ENCODE measurements around the gene DMD. TPM values are rescaled to one million over a fixed set of nuclear protein-coding genes. Genes with fewer than 3 reads are reported as not detected.

The DMD gene
- total and polyA plus RNA-seq, 2 donors (not counting 1 experiment from before 2014, with no cell fraction given), result 2.0 to 51.8 TPM

DNA sequence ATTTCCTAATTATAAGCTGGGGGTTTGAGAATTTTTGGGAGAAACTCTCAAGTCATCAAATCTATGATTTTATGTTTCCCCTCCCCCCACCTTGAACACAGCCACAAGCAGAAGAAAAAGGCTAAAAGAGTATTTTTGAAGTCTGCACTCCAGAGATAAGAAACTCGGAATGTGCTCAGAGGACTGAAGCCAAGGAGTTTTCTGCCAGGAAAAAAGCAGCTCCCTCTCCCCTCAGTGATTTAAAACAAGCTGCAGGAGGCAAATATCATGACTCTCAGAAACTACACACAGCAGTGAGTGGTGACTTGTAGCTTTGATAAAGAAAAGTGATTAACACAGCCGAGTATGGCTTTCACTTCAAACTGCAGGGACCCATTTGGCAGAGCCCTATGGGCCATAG lies 1339.3 kb downstream of the DMD start:
- no peaks in the 10 kb centered on the region for H3K4me1 Mint-ChIP-seq

DNA sequence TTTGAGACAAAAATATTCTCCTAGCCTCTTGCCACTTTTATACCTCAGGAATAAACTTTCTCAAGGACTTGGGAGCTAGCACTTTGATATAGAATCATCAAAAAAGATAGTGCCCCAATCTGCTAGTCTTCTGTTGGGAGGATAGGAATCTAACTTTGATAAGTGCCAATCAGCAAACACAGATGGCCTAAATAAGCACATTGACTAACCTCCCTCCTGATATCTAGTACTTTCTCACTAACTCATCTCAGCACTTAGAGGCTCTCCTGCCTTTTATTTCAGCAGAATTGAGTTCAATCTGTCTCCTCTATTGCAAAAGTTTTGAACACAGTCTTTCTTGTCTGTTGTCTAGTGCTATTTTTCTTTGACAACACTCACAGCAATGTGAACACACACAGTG lies 1341.1 kb downstream of the DMD start:
- Histone ChIP-seq H3K27me3 (replicated peaks in 1 of 4; ENCODE audit: control extremely low read depth in 1 of 4, control insufficient read depth in 3 of 4, insufficient read depth in 4 of 4, low read length in 3 of 4) (no peaks in the 10 kb centered on the region), H4K20me1 (ENCODE audit: control insufficient read depth, insufficient read depth, low read length, poor library complexity, severe bottlenecking) (no peaks in the 10 kb centered on the region), H3K36me3 (replicated peaks in 1 of 2; ENCODE audit: control extremely low read depth in 1 of 2, control insufficient read depth in 1 of 2, extremely low read depth in 1 of 2, insufficient read depth in 2 of 2, low read length in 1 of 2) (no peaks in the 10 kb centered on the region), H3K4me1 (ENCODE audit: control insufficient read depth in 2 of 2, insufficient read depth in 2 of 2, low read length in 2 of 2) (no peaks in the 10 kb centered on the region), H3K4me3 (ENCODE audit: control extremely low read depth in 1 of 5, extremely low read depth in 1 of 5, insufficient read depth in 1 of 5, low read depth in 2 of 5, low read length in 4 of 5) (no peak overlapping the region), H2AFZ (ENCODE audit: insufficient read depth, low read depth, low read length, poor library complexity, severe bottlenecking) (no peak overlapping the region), H3K79me2 (ENCODE audit: control insufficient read depth, insufficient read depth, low read length) (no peaks in the 10 kb centered on the region), H3K27ac (ENCODE audit: low read length in 2 of 2) (no peak overlapping the region), H3K9me3 (ENCODE audit: control extremely low read depth in 1 of 3, control insufficient read depth in 2 of 3, insufficient read depth in 1 of 3, low read length in 2 of 3) (no peaks in the 10 kb centered on the region), H3K9ac (ENCODE audit: low read length) (no peak overlapping the region), H3K4me2 (replicated peaks; ENCODE audit: low read depth, low read length, poor library complexity, severe bottlenecking) (no peak overlapping the region)
- DNase-seq, result no peak
- Mint-ChIP-seq H3K9me3 (ENCODE audit: insufficient read depth) (peaks cover 2% of the 10 kb centered on the region), H3K27me3 (no peaks in the 10 kb centered on the region), H3K27ac (no peak overlapping the region), H3K4me1 (no peaks in the 10 kb centered on the region), H3K4me3 (no peak overlapping the region)
- no peak for TF ChIP-seq EZH2 (IDR thresholded peaks at IDR 0.05; ENCODE audit: borderline replicate concordance, insufficient read depth, low read depth, low read length, poor library complexity, severe bottlenecking)
- TF ChIP-seq, protein P1, sequence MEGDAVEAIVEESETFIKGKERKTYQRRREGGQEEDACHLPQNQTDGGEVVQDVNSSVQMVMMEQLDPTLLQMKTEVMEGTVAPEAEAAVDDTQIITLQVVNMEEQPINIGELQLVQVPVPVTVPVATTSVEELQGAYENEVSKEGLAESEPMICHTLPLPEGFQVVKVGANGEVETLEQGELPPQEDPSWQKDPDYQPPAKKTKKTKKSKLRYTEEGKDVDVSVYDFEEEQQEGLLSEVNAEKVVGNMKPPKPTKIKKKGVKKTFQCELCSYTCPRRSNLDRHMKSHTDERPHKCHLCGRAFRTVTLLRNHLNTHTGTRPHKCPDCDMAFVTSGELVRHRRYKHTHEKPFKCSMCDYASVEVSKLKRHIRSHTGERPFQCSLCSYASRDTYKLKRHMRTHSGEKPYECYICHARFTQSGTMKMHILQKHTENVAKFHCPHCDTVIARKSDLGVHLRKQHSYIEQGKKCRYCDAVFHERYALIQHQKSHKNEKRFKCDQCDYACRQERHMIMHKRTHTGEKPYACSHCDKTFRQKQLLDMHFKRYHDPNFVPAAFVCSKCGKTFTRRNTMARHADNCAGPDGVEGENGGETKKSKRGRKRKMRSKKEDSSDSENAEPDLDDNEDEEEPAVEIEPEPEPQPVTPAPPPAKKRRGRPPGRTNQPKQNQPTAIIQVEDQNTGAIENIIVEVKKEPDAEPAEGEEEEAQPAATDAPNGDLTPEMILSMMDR (IDR thresholded peaks at IDR 0.05), result no peak
- intact Hi-C loops (cut with micrococcal nuclease), result no loop called here
- CTCF ChIA-PET, result no interaction called here
- POLR2A ChIA-PET, result no interaction called here
- ATAC-seq (ENCODE audit: low read depth), result no peak

More for the DNA sequence above, 1339.3 kb downstream of the DMD start:
- Mint-ChIP-seq H3K4me3 (no peak overlapping the region), H3K27me3 (no peaks in the 10 kb centered on the region), H3K27ac (no peak overlapping the region), H3K9me3 (ENCODE audit: insufficient read depth) (peaks cover 2% of the 10 kb centered on the region)
- no peak for DNase-seq
- ChIA-PET CTCF (no interaction called here), POLR2A (no interaction called here)
- intact Hi-C loops (cut with micrococcal nuclease), result no loop called here
- H3K79me2 ChIP-seq (ENCODE audit: control insufficient read depth, insufficient read depth, low read length), result no peaks in the 10 kb centered on the region
- H3K27ac ChIP-seq (ENCODE audit: low read length in 2 of 2), result no peak overlapping the region
- ATAC-seq (ENCODE audit: low read depth), result no peak
- H2AFZ ChIP-seq (ENCODE audit: insufficient read depth, low read depth, low read length, poor library complexity, severe bottlenecking), result no peak overlapping the region
- no CpG with 5 or more reads among the region's 2 CpGs for WGBS (ENCODE audit: insufficient coverage)
- no peak overlapping the region for H3K4me3 ChIP-seq (ENCODE audit: control extremely low read depth in 1 of 5, extremely low read depth in 1 of 5, insufficient read depth in 1 of 5, low read depth in 2 of 5, low read length in 4 of 5)
- no peaks in the 10 kb centered on the region for H3K4me1 ChIP-seq (ENCODE audit: control insufficient read depth in 2 of 2, insufficient read depth in 2 of 2, low read length in 2 of 2)
- no peaks in the 10 kb centered on the region for H4K20me1 ChIP-seq (ENCODE audit: control insufficient read depth, insufficient read depth, low read length, poor library complexity, severe bottlenecking)
- TF ChIP-seq, protein P1 (IDR thresholded peaks at IDR 0.05), result no peak
- no peak for TF ChIP-seq EZH2 (IDR thresholded peaks at IDR 0.05; ENCODE audit: borderline replicate concordance, insufficient read depth, low read depth, low read length, poor library complexity, severe bottlenecking)
- H3K27me3 ChIP-seq (replicated peaks in 1 of 4; ENCODE audit: control extremely low read depth in 1 of 4, control insufficient read depth in 3 of 4, insufficient read depth in 4 of 4, low read length in 3 of 4), result no peaks in the 10 kb centered on the region
- no peaks in the 10 kb centered on the region for H3K9me3 ChIP-seq (ENCODE audit: control extremely low read depth in 1 of 3, control insufficient read depth in 2 of 3, insufficient read depth in 1 of 3, low read length in 2 of 3)
- H3K36me3 ChIP-seq (replicated peaks in 1 of 2; ENCODE audit: control extremely low read depth in 1 of 2, control insufficient read depth in 1 of 2, extremely low read depth in 1 of 2, insufficient read depth in 2 of 2, low read length in 1 of 2), result no peaks in the 10 kb centered on the region
- no peak overlapping the region for H3K4me2 ChIP-seq (replicated peaks; ENCODE audit: low read depth, low read length, poor library complexity, severe bottlenecking)
- no peak overlapping the region for H3K9ac ChIP-seq (ENCODE audit: low read length)
